Measurements from ENCODE around the gene SNU13.

- TF ChIP-seq CTCF (IDR thresholded peaks at IDR 0.05) = no peak
- TF ChIP-seq POLR2A (IDR thresholded peaks at IDR 0.05) = no peak
These were observed 27.6 kb downstream of the SNU13 start for GRCh38 chr22:41661088-41661487.
